HG03196 (cell line): ENCODE data around the gene COMMD3.
A peak's percentile ranks its signal among the peaks of the same experiment; 100 is the strongest.
"Not testable (repeated sequence)": the region's sequence is repeated elsewhere in the genome, so short reads cannot be mapped to it uniquely, and the experiment has no call there.

ENCODE experiments used
- ATAC-seq: cut with Tn5 transposase; IDR thresholded peaks from one replicate; pipeline ENCODE4 v1.9.1; 2021; ENCODE audit not compliant: unreplicated experiment

Gene COMMD3

GRCh38 chr10:22338185-22338900 lies 22.2 kb downstream of the COMMD3 start:
- ATAC-seq, result no peak

GRCh38 chr10:22338931-22339330 lies 22.7 kb downstream of the COMMD3 start:
- no peak for ATAC-seq

- no peak for ATAC-seq
Measured at GRCh38 chr10:22339761-22340328, 23.7 kb downstream of the COMMD3 start.

- ATAC-seq, result peak; percentile 39
Measured at GRCh38 chr10:22340329-22341189, 24.4 kb downstream of the COMMD3 start.

GRCh38 chr10:22341190-22341925 lies 25.2 kb downstream of the COMMD3 start:
- ATAC-seq, result peak; percentile 12

- no peak for ATAC-seq
Measured at GRCh38 chr10:22341926-22342196, 25.7 kb downstream of the COMMD3 start.

GRCh38 chr10:22342421-22342820 lies 26.2 kb downstream of the COMMD3 start:
- ATAC-seq, result no peak

GRCh38 chr10:22343731-22344130 lies 27.5 kb downstream of the COMMD3 start:
- ATAC-seq, result no peak

GRCh38 chr10:22344249-22344648 lies 28.1 kb downstream of the COMMD3 start:
- no peak for ATAC-seq

GRCh38 chr10:22344781-22345300 lies 28.7 kb downstream of the COMMD3 start:
- no peak for ATAC-seq

- ATAC-seq, result no peak
Measured at GRCh38 chr10:22345301-22346095, 29.3 kb downstream of the COMMD3 start, which contains the start of gene SPAG6. TSS of gene SPAG6 (plus strand) at chr10:22345496. CDS start at chr10:22345612, 116 bp downstream.

- no peak for ATAC-seq
Measured at GRCh38 chr10:22346096-22346661, 30.0 kb downstream of the COMMD3 start.

GRCh38 chr10:22349755-22350154 lies 33.6 kb downstream of the COMMD3 start:
- no peak for ATAC-seq

- no peak for ATAC-seq
Measured at GRCh38 chr10:22351131-22351703, 35.0 kb downstream of the COMMD3 start.

GRCh38 chr10:22356324-22356873 lies 40.2 kb downstream of the COMMD3 start:
- no peak for ATAC-seq

GRCh38 chr10:22357770-22358169 lies 41.6 kb downstream of the COMMD3 start:
- not testable (repeated sequence) for ATAC-seq

- ATAC-seq, result no peak
Measured at GRCh38 chr10:22363305-22363704, 47.1 kb downstream of the COMMD3 start.

GRCh38 chr10:22364407-22365140 lies 48.4 kb downstream of the COMMD3 start:
- ATAC-seq, result no peak

- no peak for ATAC-seq
Measured at GRCh38 chr10:22365233-22365632, 49.0 kb downstream of the COMMD3 start.
